CD8-positive, alpha-beta memory T cell (primary cell): ENCODE results near the gene CARD9. TPM values are rescaled to one million over a fixed set of nuclear protein-coding genes. Genes with fewer than 3 reads are reported as not detected.
A peak's percentile ranks its signal among the peaks of the same experiment; 100 is the strongest.

Source experiments
- CTCF ChIA-PET: fragments of 350-600 bp; sonication (Branson Sonifier 250); formaldehyde crosslinking; loops from one replicate; lab custom pipeline; 2021; ENCODE audit warnings: antibody characterized with exemption; lab: Charles Lee
- POLR2A ChIA-PET: fragments of 350-600 bp; sonication (Branson Sonifier 250); formaldehyde crosslinking; loops from one replicate; lab custom pipeline; 2021; ENCODE audit warnings: antibody characterized with exemption; lab: Charles Lee
- DNase-seq, 5 donors: peaks; one replicate each; pipeline versions ENCODE4 v3.0.0 to v3.0.0-alpha.2; 2020 to 2022; ENCODE audit warnings: mixed read lengths in 1 of 5
- H3K27ac ChIP-seq: one replicate; pipeline ENCODE4 v1.7.0; 2013; ENCODE audit warnings: low read depth, mild to moderate bottlenecking, low read length, moderate library complexity
- H3K27me3 ChIP-seq: 2 replicates; pipeline ENCODE4 v1.7.0; 2013; ENCODE audit warnings: low read length, mild to moderate bottlenecking; ENCODE audit not compliant: insufficient read depth, poor library complexity, severe bottlenecking
- H3K36me3 ChIP-seq: 2 replicates; pipeline ENCODE4 v1.7.0; 2013; ENCODE audit warnings: mild to moderate bottlenecking, low read length, moderate library complexity; ENCODE audit not compliant: insufficient read depth
- H3K4me1 ChIP-seq: 2 replicates; pipeline ENCODE4 v1.7.0; 2013; ENCODE audit warnings: mild to moderate bottlenecking, low read length, moderate library complexity; ENCODE audit not compliant: insufficient read depth
- H3K4me3 ChIP-seq: 2 replicates; pipeline ENCODE4 v1.7.0; 2013; ENCODE audit warnings: mild to moderate bottlenecking, low read length
- H3K9me3 ChIP-seq: 2 replicates; pipeline ENCODE4 v1.7.0; 2013; ENCODE audit warnings: mild to moderate bottlenecking, low read length
- H3K27ac Mint-ChIP-seq, 8 donors: one replicate each; pipeline ENCODE4 v1.8.0; 2020 to 2021; ENCODE audit warnings: mixed read lengths in 8 of 8, mild to moderate bottlenecking in 6 of 8, inconsistent platforms in 3 of 8, moderate library complexity in 3 of 8
- H3K27me3 Mint-ChIP-seq, 2 donors: one replicate each; pipeline ENCODE4 v1.8.0; 2020 to 2021; ENCODE audit warnings: mixed read lengths in 2 of 2, mild to moderate bottlenecking in 1 of 2, moderate library complexity in 1 of 2
- H3K36me3 Mint-ChIP-seq, 3 donors: one replicate each; pipeline ENCODE4 v1.8.0; 2020 to 2021; ENCODE audit warnings: mixed read lengths in 3 of 3, inconsistent platforms in 1 of 3, mild to moderate bottlenecking in 1 of 3
- H3K4me1 Mint-ChIP-seq, 3 donors: one replicate each; pipeline ENCODE4 v1.8.0; 2020 to 2021; ENCODE audit warnings: mixed read lengths in 3 of 3, inconsistent platforms in 1 of 3, mild to moderate bottlenecking in 1 of 3
- H3K4me3 Mint-ChIP-seq, 7 donors: one replicate each; pipeline ENCODE4 v1.8.0; 2020 to 2021; ENCODE audit warnings: mixed read lengths in 7 of 7, mild to moderate bottlenecking in 6 of 7, moderate library complexity in 4 of 7, inconsistent platforms in 2 of 7
- H3K9me3 Mint-ChIP-seq, 5 donors: one replicate each; pipeline ENCODE4 v1.8.0; 2020 to 2022; ENCODE audit warnings: mixed read lengths in 5 of 5, mild to moderate bottlenecking in 3 of 5, moderate library complexity in 2 of 5, inconsistent platforms in 1 of 5
- polyA plus RNA-seq: library from polyadenylated mRNA; unstranded; fragments of 300-500 nt; fragmentation: Illumina TruSeq; gene quantifications from one replicate; pipeline ENCODE4 v1.2.3, GENCODE V29; 2021
- total RNA-seq, 2 experiments: library from RNA; stranded (reverse); gene quantifications; one replicate each; pipeline ENCODE4 v1.2.3, GENCODE V29; 2021

CARD9 gene
- total and polyA plus RNA-seq, 3 experiments from 2014 or later = 1.4 to 1.5 TPM; not detected in 1

- Histone ChIP-seq H3K4me3 (no peak overlapping the region), H3K9me3 (no peaks in the 10 kb centered on the region), H3K27me3 (no peaks in the 10 kb centered on the region), H3K36me3 (no peaks in the 10 kb centered on the region), H3K4me1 (no peaks in the 10 kb centered on the region), H3K27ac (no peak overlapping the region)
- no peaks in the 10 kb centered on the region for H3K4me1 Mint-ChIP-seq
- ChIA-PET POLR2A (no interaction called here), CTCF (no interaction called here)
- H3K36me3 Mint-ChIP-seq = no peaks in the 10 kb centered on the region
- DNase-seq = no peak
- H3K27me3 Mint-ChIP-seq = no peaks in the 10 kb centered on the region
- no peak overlapping the region for H3K4me3 Mint-ChIP-seq
- H3K9me3 Mint-ChIP-seq = no peaks in the 10 kb centered on the region
- no peak overlapping the region for H3K27ac Mint-ChIP-seq
Measured at GRCh38 chr9:136336156-136336870, 37.2 kb downstream of the CARD9 start.

- H3K9me3 Mint-ChIP-seq = no peaks in the 10 kb centered on the region
- Histone ChIP-seq H3K9me3 (no peaks in the 10 kb centered on the region), H3K27ac (no peak overlapping the region), H3K4me1 (no peaks in the 10 kb centered on the region), H3K36me3 (no peaks in the 10 kb centered on the region), H3K27me3 (no peaks in the 10 kb centered on the region), H3K4me3 (no peak overlapping the region)
- no peak for DNase-seq
- peak overlapping the region in 1 of 8 donors; percentile 43 for H3K27ac Mint-ChIP-seq
- ChIA-PET CTCF (no interaction called here), POLR2A (no interaction called here)
- H3K36me3 Mint-ChIP-seq = no peaks in the 10 kb centered on the region
- H3K4me3 Mint-ChIP-seq = no peak overlapping the region
- no peaks in the 10 kb centered on the region for H3K27me3 Mint-ChIP-seq
- no peaks in the 10 kb centered on the region for H3K4me1 Mint-ChIP-seq
Measured at GRCh38 chr9:136335296-136336155, 37.9 kb downstream of the CARD9 start.

GRCh38 chr9:136334541-136334940 is 38.9 kb downstream of the CARD9 start:
- no peaks in the 10 kb centered on the region for H3K27me3 Mint-ChIP-seq
- Histone ChIP-seq H3K27ac (no peak overlapping the region), H3K27me3 (no peaks in the 10 kb centered on the region), H3K4me1 (no peaks in the 10 kb centered on the region), H3K9me3 (no peaks in the 10 kb centered on the region), H3K36me3 (no peaks in the 10 kb centered on the region), H3K4me3 (no peak overlapping the region)
- H3K36me3 Mint-ChIP-seq = no peaks in the 10 kb centered on the region
- no peaks in the 10 kb centered on the region for H3K9me3 Mint-ChIP-seq
- no peak overlapping the region for H3K27ac Mint-ChIP-seq
- POLR2A ChIA-PET = no interaction called here
- no peaks in the 10 kb centered on the region for H3K4me1 Mint-ChIP-seq
- no peak overlapping the region for H3K4me3 Mint-ChIP-seq
- CTCF ChIA-PET = no interaction called here
- DNase-seq = no peak

GRCh38 chr9:136333486-136333885 is 40.0 kb downstream of the CARD9 start:
- DNase-seq = no peak
- H3K4me3 Mint-ChIP-seq = no peak overlapping the region
- Histone ChIP-seq H3K9me3 (no peaks in the 10 kb centered on the region), H3K4me3 (no peak overlapping the region), H3K27ac (no peak overlapping the region), H3K27me3 (no peaks in the 10 kb centered on the region), H3K36me3 (no peaks in the 10 kb centered on the region), H3K4me1 (peaks cover 3% of the 10 kb centered on the region)
- ChIA-PET POLR2A (no interaction called here), CTCF (no interaction called here)
- H3K36me3 Mint-ChIP-seq = no peaks in the 10 kb centered on the region
- no peaks in the 10 kb centered on the region for H3K9me3 Mint-ChIP-seq
- H3K27me3 Mint-ChIP-seq = no peaks in the 10 kb centered on the region
- no peak overlapping the region for H3K27ac Mint-ChIP-seq
- peaks cover 0 to 4% (median 3%) of the 10 kb centered on the region in 3 donors for H3K4me1 Mint-ChIP-seq

GRCh38 chr9:136333045-136333444 is 40.4 kb downstream of the CARD9 start:
- ChIA-PET CTCF (interaction anchor here (0.6 kb wide), 1 partner anchor 12 kb away, joined by 3 read pairs; no protein-coding TSS in a partner anchor), POLR2A (no interaction called here)
- H3K27me3 Mint-ChIP-seq = no peaks in the 10 kb centered on the region
- H3K4me1 ChIP-seq = peaks cover 7% of the 10 kb centered on the region
- H3K27me3 ChIP-seq = no peaks in the 10 kb centered on the region
- H3K4me3 Mint-ChIP-seq = no peak overlapping the region
- H3K36me3 ChIP-seq = no peaks in the 10 kb centered on the region
- DNase-seq = no peak
- H3K9me3 Mint-ChIP-seq = no peaks in the 10 kb centered on the region
- no peak overlapping the region for H3K4me3 ChIP-seq
- no peaks in the 10 kb centered on the region for H3K9me3 ChIP-seq
- no peak overlapping the region for H3K27ac Mint-ChIP-seq
- H3K27ac ChIP-seq = no peak overlapping the region
- H3K4me1 Mint-ChIP-seq = peaks cover 0 to 4% (median 3%) of the 10 kb centered on the region in 3 donors
- no peaks in the 10 kb centered on the region for H3K36me3 Mint-ChIP-seq

GRCh38 chr9:136332482-136332983 is 40.9 kb downstream of the CARD9 start:
- Histone ChIP-seq H3K4me1 (peaks cover 9% of the 10 kb centered on the region), H3K4me3 (no peak overlapping the region), H3K36me3 (no peaks in the 10 kb centered on the region), H3K27me3 (no peaks in the 10 kb centered on the region), H3K27ac (no peak overlapping the region), H3K9me3 (no peaks in the 10 kb centered on the region)
- Mint-ChIP-seq H3K4me1 (peaks cover 0 to 4% (median 3%) of the 10 kb centered on the region in 3 donors), H3K27ac (peak overlapping the region in 1 of 8 donors; percentile 35), H3K4me3 (no peak overlapping the region), H3K36me3 (no peaks in the 10 kb centered on the region), H3K27me3 (no peaks in the 10 kb centered on the region), H3K9me3 (no peaks in the 10 kb centered on the region)
- DNase-seq = no peak
- ChIA-PET CTCF (interaction anchor here (0.6 kb wide), 1 partner anchor 13 kb away, joined by 3 read pairs; no protein-coding TSS in a partner anchor), POLR2A (no interaction called here)

GRCh38 chr9:136331556-136332481 is 41.6 kb downstream of the CARD9 start:
- H3K9me3 Mint-ChIP-seq = no peaks in the 10 kb centered on the region
- no peaks in the 10 kb centered on the region for H3K36me3 Mint-ChIP-seq
- DNase-seq = no peak
- POLR2A ChIA-PET = no interaction called here
- no peak overlapping the region for H3K4me3 Mint-ChIP-seq
- H3K4me1 ChIP-seq = peaks cover 11% of the 10 kb centered on the region
- no peaks in the 10 kb centered on the region for H3K36me3 ChIP-seq
- H3K4me1 Mint-ChIP-seq = peaks cover 0 to 4% (median 3%) of the 10 kb centered on the region in 3 donors
- no peaks in the 10 kb centered on the region for H3K27me3 Mint-ChIP-seq
- H3K27ac ChIP-seq = no peak overlapping the region
- no peaks in the 10 kb centered on the region for H3K27me3 ChIP-seq
- CTCF ChIA-PET = no interaction called here
- H3K9me3 ChIP-seq = no peaks in the 10 kb centered on the region
- no peak overlapping the region for H3K27ac Mint-ChIP-seq
- no peak overlapping the region for H3K4me3 ChIP-seq
